Measurements from ENCODE around the gene COL28A1.
"Not testable (repeated sequence)": the region's sequence is repeated elsewhere in the genome, so short reads cannot be mapped to it uniquely, and the experiment has no call there.

The COL28A1 gene

DNA sequence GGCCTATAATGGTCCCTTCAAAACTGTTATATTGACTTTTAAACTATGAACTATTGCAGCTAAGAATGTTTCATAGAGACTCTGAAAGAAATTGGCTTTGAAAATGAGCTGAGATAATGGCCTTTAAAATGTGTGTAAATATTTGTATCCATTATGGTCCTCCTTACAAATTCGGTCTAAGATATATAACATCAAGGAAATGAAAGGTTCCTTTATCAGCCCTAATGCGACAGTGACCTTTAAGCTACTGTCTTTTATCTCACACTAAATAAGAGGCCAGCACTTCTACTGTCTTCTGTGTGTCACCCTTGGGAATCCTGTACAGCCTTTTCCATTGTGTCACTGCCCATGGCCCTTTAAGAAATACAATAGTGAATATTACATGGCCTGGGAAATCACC, 19.5 kb downstream of the COL28A1 start:
- DNase-seq: no peak

DNA sequence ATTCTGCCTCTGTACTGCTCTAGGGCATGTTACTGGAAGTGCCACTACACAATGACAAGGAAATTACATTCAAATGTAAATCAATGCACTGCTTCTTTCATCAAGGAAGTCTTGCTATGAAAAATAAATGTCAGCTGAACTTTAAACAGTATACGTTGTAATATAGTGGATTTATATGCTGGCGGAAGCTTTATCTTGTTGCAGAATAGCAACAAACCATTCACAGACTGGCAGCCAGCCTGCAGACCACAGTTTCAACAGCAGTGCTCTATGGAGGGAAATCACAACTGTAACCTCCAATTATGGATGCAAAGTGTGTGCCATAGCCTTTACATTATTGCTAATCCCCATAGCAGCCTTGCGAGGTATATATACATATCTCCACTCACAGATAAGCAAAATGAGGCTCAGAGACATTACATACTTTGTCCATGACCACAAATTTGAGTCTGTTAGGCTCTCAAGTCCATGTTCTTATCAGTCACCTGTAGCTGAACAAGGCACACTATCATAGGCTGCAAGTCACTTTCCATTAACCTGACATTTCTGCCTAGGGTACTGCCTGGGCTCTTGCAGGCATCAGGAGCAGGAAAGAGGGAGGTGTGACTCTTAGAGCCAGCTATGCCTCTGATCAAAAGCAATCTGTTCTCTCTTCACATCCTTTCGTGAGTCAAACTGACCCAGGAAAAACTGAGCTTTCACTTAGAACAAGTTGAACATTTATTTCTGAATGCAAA, 22.6 kb downstream of the COL28A1 start:
- no peak for DNase-seq

DNA sequence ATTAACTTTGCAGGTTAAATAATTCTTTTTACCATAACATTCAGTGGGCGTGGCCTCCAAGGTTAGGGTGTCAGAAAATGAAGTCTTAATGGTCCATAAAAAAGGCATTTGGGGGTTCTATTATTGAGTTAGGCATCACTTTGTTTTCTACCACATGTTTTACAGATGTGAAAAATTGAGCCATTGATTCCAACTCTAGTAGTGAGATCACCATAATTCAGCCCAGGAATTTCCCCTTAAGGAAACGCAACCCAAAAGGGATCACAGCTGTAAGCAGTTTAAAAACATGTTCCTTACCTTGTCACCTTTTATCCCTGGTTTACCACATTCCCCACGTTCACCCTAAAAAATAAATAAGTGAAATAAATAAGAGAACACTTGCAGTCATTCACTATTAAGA, 24.9 kb downstream of the COL28A1 start:
- no peak for DNase-seq

DNA sequence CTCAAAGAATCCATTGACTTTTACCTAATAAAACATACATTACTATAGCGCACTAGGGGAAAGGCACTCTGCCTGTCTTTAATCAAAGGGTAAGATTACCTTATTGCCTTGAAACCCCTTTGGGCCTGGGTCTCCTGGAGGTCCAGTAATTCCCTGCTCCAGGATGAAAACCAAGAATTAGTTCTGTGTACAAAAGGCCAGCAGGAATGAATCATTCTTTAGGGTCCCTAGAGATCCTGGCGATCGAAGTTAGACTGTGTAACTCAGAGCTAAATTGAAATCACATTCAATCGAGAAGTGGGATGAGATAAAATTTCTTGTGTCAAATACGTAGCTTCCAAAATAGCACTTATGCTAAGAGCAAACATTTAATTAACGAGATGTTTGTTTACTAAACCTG, 29.8 kb downstream of the COL28A1 start:
- no peak for DNase-seq

DNA sequence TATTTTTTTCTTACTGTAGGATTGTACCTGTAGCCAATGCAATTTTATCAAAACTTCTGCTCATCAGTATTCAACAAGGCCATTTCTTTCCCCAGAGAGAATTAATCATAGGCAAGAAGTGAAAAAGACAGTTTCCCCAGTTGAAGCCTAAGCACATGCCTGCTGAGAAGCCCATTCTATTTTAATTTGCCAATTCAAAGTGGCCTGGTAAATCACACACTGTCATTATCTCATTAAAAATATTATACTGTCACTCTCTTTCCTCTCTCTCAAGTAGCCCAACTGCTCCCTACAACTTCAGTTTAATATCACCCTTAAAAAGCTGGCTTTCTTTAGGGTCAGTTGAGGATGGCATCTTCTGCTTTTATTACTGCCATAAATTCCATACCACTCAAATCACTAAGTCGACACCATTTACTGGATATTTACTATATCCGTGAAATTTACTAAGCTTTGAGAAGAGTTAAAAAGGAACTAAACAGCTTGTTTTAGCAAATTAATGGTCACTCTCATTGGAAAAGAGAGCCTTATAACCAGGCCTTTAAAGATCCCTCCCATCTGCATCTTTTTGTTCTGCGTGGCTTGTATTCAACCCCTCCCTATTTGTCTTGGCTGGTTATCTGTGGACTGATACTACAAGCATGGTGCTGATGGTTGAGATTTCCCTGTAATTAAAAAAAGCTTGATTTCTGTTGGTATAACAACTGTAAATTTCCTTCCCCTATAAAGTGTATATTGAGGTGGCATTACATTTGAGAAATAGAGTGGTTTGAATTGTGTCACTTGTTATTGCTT, 30.6 kb downstream of the COL28A1 start:
- DNase-seq: no peak

DNA sequence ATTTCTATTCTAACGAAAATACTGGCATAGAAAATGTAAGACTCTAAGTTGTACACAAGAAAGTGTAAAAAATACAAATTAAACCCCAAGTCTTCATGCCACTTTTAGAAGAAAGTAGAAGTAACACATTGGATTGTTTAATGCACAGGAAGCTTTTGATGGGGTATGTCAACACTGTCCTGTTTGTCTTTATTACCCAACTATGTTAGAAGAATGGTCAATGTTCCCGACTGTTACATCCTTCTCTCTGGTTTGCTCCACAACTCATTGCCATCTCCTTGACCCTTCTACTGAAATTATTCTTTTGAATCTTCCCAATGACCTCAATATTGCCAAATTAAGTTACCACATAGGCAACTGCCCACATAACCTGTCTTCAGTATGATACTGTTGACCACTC, 35.8 kb downstream of the COL28A1 start:
- DNase-seq: no peak

DNA sequence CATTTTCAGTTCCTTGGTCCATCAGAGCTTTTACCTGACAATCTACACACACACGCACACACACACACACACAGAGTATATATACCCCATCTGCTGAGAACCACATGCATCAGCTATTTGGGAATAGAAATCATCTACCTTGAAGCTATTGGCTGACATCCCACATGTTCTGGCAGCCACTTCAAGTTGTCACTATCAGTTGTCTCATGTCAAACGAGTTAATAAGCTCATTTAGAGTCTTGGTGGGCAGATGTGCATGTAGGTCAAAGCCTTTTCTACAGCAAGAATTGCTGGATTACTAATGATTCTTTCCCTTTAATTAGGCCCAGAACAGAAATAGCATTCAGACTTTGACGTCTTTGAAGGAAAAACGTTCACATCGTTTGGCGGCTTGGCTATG, 36.8 kb downstream of the COL28A1 start:
- no peak for DNase-seq

DNA sequence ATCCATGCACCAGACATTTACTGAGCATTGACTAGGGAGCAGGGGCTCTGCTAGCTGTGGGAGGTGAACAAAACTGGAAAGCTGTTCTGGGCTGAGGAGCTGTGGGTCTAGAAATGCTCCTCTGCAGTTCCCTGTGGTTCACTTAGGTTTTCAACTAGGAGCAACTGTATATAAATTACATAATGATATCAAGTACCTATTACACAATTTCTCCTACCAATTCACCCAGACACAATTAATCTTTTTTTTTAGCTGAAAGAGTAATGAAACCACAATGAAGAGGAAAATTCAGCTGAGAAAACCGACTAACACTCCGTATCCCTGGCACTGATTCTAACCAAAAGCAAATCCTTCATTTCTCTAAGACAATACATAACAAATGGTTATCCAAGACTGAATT, 39.4 kb downstream of the COL28A1 start:
- DNase-seq: no peak

DNA sequence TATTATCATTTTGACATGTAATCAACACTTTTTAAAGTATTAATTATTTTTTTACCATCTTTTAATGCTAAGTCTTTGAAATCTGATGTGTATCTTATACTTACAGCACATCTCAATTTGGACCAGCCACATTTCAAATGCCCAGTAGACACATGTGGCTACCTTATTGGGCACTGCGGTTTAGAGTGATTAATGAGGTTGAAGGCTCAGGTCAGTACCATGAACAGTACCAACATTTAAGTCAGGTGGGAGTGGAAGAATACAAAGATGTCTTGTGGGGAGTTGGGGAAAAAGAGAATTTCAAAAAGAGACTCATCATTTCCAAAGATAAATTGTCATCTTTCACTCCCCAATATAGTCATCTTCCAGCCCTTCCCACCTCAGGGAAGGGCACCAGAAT, 40.5 kb downstream of the COL28A1 start:
- DNase-seq: no peak

DNA sequence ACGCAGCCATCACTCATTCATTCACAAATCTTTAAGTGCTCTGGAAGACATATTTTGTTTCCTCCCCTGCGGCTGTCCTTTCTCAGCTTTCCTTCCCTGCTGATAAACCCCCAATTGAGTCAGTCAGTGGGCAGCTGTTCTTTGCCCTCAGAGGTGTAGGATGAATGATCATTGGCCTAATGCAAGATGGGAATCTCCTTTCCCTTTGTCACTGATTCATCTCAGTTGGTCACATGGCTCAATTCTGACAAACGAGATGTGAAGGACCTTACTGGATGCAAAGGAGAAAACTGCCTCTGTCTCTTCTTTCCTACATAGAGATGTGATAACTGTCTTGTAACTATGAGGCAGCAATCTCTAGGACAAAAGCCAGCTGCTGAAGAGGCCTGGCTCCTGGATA, 44.6 kb downstream of the COL28A1 start:
- no peak for DNase-seq

DNA sequence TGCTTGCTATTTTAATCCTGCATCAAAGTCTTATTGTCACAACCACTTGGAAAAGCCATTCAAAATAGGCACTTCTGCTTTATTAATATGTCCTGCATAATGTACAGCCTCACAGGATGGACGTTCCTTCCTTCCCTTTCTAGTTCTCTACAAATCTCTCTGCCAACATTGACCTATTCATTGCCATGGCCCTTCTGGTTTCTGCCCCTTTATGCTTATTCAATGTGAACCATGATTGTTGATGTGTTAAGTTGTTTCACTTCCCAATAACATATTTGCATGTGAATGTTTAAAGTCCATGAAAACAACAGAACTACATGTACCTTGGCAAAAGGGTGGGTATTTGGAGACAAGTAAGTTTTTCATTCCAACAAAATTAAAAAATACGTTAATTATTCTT, 45.7 kb downstream of the COL28A1 start:
- DNase-seq: no peak

DNA sequence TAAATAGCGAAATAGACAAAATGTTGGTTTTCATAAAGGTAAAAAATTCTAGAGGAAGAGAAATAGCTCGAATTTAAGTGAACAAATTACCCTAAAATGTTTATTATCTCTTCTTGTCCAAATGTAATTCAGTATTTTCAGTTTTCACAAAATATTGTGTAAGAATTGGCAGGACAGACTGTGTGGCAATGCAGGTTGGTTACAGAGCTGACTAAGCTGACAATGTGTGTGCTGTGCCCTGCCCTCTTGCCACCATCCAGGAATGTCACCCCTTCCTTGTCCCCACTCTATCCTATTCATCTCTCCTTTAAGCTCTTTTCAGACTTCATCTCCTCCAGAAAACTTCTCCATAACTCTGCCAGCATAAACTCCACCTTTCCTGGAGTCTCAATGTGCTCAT, 46.1 kb downstream of the COL28A1 start:
- no peak for DNase-seq

DNA sequence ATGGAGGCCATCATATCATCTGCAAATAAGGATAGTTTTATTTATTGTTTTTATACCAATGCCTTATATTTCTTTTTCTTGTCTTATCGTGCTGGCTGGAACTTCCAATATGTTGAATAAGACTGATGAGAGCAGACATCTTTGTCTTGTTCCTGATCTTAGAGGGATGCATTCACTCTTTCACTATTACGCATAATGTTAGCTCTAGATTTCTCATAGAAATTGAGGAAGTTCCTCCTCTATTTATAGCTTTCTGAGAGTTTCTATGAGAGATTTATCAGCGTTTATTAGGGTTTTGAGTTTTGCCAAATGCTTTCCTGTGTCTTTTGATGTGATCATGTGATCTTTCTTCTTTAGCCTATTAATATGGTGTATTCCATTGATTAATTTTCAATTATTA, 49.3 kb downstream of the COL28A1 start:
- DNase-seq: no peak

DNA sequence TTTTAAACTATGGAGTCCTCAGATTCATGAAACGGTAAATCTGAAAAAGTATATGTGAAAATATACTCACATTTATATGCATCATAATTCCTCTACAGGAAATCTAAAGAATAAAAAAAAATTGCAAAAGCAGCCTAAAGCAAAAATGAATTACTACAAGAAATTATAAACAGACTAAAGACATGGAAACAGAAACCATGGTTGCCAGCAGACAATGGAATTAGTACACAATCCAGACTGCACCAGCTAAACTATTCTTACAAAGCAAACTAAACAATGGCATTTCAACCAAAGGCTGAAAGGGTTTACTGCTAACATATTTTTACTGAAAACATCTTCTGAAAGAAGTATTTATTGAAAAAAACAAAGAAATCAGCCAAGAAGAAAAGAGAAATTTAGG, 51.6 kb downstream of the COL28A1 start:
- DNase-seq: no peak

DNA sequence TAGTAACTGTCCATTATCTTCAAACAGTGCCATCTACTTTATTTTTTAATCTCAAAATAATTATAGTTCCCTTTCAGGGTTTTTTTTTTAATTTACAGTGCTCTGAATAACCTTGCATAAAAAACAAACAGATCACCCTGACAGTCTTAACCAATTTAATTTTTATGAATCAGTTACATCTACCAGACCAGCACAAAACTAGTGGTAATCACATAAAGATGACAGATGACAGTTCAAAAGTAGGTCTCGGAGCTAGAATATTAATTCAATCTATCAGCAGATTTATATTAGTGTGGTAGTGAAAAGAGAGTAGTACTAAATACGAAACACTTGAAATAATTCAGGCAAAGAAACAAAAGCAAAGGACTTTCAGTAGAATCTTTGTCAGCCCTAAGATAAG, 53.9 kb downstream of the COL28A1 start:
- no peak for DNase-seq

DNA sequence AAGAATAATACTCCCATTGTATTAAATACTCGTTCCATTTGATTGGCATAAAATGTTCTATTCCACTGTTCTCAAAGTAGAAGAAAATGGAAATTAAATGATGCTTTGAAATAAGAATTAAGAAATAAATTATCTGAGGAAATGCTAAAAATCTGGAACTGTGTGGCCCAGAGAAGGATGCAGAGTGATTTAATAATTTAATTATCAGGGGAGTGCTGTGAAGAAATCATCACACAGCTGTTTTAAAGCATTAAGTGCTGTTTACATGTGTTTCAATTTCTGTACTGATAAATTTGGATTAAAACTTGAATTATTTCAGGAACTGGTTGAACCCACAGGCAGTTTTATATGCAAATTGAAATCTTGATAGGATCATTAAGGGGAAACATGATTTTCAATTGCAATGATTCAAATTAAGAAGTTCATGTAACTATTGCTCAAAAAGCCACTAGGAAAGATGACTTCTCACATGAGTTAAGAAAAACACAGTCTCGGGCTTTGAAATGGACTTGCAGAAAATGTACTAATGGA, 56.3 kb downstream of the COL28A1 start:
- no peak for DNase-seq

DNA sequence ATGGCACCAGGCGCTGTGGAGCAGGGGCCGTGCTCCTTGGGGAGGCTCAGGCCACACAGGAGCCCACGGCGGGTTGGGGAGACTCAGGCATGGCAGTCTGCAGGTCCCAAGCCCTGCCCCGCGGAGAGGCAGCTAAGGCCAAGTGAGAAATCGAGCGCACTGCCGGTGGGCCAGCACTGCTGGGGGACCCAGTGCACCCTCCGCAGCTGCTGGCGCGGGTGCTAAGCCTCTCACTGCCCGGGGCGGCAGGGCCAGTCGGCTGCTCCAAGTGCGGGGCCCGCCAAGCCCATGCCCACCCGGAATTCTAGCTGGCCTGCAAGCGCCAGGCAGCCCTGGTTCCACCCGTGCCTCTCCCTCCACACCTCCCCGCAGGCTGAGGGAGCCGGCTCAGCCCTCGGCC, 57.1 kb downstream of the COL28A1 start:
- DNase-seq: no peak

DNA sequence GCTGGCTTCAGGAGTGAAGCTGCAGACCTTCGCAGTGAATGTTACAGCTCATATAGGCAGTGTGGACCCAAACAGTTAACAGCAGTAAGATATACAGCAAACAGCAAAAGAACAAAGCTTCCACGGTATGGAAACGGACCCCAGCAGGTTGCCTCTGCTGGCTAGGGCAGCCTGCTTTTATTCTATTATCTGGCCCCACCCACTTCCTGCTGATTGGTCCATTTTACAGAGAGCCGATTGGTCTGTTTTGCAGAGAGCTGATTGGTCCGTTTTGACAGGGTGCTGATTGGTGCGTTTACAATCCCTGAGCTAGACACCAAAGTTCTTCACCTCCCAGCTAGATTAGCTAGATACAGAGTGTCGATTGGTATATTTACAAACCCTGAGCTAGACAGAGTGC, 58.0 kb downstream of the COL28A1 start:
- not testable (repeated sequence) for DNase-seq

DNA sequence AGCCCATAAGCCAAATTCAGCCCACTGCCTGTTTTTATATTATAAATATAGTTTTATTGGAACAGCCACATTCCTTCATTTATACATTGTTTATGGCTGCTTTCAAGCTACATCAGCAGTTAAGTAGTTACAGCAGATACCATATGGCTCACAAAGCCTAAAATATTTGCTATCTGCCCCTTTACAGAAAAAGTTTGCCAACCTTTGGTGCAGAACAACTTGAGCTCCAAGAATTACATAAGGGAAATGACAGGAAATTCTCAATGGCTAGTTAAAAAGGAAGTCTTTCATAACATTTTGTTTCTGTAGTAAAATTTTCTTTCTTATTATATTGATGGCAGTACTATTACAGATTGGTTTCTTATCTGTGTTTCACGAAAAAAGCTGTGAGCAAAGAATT, 59.3 kb downstream of the COL28A1 start:
- DNase-seq: no peak

DNA sequence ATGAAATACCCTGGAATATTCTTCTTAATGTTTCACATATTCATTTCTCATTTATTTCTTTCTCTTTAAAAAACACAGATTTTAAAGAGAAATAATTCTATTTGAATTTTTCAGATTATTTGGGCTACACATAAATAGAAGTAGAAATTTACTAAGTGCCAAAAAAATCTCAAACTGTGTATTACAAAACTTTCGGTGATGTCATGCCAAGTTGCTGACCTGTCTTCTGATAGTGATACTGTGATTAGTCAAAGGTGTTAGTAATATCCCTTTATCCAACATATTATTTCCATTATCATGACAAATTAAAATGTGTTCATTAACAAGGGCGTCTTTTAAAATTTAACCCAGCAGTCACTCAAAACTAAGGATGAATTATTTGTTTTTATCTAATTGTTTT, 60.1 kb downstream of the COL28A1 start:
- no peak for DNase-seq

DNA sequence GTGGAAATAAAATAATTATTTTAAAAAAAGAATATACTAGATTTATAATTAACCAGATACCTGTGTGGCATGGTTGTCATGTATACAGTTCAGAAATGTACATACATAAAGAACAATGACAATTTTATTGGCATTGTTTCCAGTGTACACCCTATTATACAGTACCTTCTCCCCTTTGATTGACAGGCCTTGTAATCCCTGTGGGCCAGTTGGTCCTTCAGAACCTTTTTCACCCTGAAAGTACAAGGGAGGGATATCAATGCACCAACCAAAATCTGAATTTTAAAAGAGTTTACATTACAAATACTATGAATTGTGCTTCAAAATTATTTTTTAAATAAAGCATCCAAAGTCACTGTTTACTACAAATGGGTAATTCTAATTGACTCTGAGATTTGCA, 61.2 kb downstream of the COL28A1 start:
- DNase-seq: no peak

DNA sequence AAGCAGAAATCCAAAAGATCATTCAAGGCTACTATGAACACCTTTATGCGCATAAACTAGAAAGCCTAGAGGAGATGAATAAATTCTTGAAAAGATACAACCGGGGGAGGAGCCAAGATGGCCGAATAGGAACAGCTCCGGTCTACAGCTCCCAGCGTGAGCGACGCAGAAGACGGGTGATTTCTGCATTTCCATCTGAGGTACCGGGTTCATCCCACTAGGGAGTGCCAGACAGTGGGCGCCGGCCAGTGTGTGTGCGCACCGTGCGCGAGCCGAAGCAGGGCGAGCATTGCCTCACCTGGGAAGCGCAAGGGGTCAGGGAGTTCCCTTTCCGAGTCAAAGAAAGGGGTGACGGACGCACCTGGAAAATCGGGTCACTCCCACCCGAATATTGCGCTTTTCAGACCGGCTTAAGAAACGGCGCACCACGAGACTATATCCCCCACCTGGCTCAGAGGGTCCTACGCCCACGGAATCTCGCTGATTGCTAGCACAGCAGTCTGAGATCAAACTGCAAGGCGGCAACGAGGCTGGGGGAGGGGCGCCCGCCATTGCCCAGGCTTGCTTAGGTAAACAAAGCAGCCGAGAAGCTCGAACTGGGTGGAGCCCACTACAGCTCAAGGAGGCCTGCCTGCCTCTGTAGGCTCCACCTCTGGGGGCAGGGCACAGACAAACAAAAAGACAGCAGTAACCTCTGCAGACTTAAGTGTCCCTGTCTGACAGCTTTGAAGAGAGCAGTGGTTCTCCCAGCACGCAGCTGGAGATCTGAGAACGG, 70.5 kb downstream of the COL28A1 start:
- DNase-seq: not testable (repeated sequence)

DNA sequence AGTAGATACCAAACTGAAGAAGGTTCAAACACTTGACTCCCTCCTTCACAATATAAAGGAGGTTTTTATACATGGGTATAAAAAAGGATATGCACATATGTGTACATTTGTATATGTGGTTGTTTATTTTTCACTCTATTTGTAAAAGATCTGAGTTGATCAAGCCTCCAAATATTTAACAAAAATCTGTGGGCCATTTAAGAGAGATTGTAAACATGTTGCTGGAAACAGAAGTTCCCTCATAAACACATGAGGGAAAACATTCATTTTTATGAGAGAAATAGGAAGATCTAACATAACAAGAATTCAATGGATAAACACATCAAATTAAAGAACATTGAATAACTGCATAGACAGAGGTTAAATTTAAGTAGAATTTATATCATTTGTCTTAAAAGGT, 81.7 kb downstream of the COL28A1 start:
- no peak for DNase-seq

DNA sequence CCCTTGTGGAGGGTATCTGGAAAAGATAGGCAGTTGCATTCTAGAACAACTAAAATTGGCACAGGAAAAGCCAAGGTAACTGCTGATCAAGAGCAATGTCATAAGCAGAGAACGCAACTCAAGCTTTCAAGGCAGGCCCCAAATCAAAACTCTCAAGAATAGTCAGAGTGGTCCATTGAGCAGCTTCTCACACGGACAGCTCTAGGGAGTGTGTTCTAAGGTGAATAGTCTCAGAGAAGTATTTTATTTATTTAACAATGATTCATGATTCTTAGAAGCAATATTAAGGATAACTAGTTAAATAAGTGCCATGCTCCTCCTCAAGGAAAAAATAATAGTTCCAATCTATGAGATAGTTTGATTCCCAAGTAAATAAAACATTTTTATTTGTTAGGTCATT, 83.0 kb downstream of the COL28A1 start:
- DNase-seq: no peak
